ENCODE data around the gene AAK1.
"Not testable (repeated sequence)": the region's sequence is repeated elsewhere in the genome, so short reads cannot be mapped to it uniquely, and the experiment has no call there.

Gene AAK1

DNA sequence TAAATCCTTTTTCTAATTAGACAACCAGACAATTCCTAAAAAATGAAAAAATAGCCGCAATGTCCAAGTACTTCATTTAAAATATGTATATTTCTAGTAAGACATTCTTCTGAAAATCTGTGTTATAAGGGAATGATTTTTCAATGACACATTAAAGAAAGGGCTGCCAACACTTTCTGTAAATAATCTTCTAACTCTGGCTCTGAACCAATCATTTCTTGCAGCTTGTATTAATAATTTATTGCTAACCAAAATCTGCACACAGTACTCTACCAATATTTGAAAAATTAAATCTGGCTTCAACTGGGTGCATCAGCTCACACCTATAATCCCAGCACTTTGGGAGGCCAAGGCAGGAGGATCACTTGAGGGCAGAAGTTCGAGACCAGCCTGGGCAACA, 214.6 kb downstream of the AAK1 start:
- no peak for DNase-seq (ENCODE audit: extremely low spot score)
- TF ChIP-seq, protein P1, sequence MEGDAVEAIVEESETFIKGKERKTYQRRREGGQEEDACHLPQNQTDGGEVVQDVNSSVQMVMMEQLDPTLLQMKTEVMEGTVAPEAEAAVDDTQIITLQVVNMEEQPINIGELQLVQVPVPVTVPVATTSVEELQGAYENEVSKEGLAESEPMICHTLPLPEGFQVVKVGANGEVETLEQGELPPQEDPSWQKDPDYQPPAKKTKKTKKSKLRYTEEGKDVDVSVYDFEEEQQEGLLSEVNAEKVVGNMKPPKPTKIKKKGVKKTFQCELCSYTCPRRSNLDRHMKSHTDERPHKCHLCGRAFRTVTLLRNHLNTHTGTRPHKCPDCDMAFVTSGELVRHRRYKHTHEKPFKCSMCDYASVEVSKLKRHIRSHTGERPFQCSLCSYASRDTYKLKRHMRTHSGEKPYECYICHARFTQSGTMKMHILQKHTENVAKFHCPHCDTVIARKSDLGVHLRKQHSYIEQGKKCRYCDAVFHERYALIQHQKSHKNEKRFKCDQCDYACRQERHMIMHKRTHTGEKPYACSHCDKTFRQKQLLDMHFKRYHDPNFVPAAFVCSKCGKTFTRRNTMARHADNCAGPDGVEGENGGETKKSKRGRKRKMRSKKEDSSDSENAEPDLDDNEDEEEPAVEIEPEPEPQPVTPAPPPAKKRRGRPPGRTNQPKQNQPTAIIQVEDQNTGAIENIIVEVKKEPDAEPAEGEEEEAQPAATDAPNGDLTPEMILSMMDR (IDR thresholded peaks at IDR 0.05; ENCODE audit: control extremely low read depth, extremely low read depth, low read depth, missing control alignments) = no peak
- CTCF ChIA-PET = interaction anchor here (1.2 to 2.3 kb wide), 3 partner anchors 8 to 31 kb away, joined by 4 to 7 read pairs (median 5); partner anchors contain the start of gene NFU1
- POLR2A ChIA-PET = no interaction called here

DNA sequence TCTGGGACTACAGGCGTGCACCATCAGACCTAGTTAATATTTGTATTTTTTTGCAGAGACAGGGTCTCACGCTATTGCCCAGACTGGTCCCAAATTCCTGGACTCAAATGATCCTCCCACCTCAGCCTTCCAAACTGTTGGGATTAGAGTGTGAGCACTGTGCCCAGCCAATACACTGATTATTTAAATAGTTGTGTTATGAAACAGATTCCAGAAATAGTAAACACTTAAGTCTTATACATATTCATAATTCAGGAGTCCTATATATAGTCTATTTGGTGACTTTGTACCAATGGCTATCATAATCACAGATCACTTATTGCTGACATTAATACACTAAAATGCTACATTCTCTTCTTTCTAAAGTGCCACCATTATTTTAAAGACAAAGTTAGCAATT, 219.1 kb downstream of the AAK1 start:
- DNase-seq (ENCODE audit: extremely low spot score) = no peak
- TF ChIP-seq, protein P1 (IDR thresholded peaks at IDR 0.05; ENCODE audit: control extremely low read depth, extremely low read depth, low read depth, missing control alignments) = no peak
- ChIA-PET POLR2A (no interaction called here), CTCF (no interaction called here)

DNA sequence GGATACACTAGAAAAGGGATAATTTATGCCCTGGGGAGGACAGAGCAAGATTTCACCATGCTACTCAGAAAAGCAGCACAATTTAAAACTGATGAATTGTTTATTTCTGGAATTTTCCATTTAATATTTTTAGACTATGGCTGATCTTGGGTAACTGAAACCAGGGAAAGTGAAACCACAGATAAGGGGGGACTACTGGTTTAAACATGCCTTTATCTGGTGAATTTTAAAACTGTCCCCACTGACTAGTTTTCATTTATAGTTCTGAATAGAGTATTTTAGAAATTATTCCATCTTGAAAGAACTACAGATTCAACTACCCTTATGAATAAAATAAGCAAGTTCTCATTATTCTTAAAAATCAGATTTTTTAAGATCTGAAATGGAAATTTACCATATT, 221.3 kb downstream of the AAK1 start:
- CTCF ChIA-PET = interaction anchor here (1.2 kb wide), 2 partner anchors 9 to 17 kb away, joined by 3 to 4 read pairs; no protein-coding TSS in a partner anchor
- DNase-seq (ENCODE audit: extremely low spot score) = no peak

DNA sequence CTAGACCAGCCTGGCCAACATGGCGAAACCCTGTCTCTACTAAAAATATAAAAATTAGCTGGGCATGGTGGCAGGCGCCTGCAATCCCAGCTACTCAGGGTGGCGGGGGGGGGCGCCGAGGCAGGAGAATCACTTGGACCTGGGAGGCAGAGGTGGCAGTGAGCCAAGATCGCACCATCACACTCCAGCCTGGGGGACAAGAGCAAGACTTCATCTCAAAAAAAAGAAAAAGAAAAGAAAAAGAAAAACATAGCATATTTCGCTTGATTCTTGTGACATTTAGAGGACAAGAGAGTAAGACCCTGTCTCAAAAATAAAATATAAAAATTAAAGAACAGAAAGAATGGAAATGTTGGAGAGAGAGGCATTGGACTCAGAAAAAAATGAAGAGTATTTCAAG, 224.4 kb downstream of the AAK1 start:
- CTCF ChIA-PET = interaction anchor here (1.5 to 2.3 kb wide), 2 partner anchors 14 to 18 kb away, joined by 3 to 14 read pairs; partner anchors contain the start of gene NFU1

More for the DNA sequence above, 221.3 kb downstream of the AAK1 start:
- POLR2A ChIA-PET = interaction anchor here (0.7 kb wide), 1 partner anchor 1488 kb away, joined by 3 read pairs; no protein-coding TSS in a partner anchor
- TF ChIP-seq, protein P1 (IDR thresholded peaks at IDR 0.05; ENCODE audit: control extremely low read depth, extremely low read depth, low read depth, missing control alignments) = no peak

DNA sequence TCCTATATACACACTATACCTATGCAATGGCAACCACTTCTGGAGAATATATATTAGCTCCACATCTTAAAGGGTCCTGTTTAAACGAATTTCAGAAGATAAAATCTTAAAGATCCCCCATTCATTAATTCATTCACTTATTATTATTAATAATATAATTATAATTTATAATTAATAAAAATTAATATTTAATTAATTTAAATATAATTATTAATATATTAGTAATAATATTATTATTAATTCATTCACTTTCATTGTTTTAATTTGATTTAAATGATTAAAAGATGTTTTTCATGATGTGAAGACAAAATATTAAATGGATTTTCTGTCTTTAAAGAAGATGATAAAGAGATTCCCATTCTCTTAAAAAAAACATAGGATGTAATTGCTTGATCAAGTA, 227.4 kb downstream of the AAK1 start:
- ChIA-PET POLR2A (no interaction called here), CTCF (no interaction called here)
- DNase-seq (ENCODE audit: extremely low spot score) = no peak
- TF ChIP-seq, protein P1 (IDR thresholded peaks at IDR 0.05; ENCODE audit: control extremely low read depth, extremely low read depth, low read depth, missing control alignments) = no peak

More for the DNA sequence above, 224.4 kb downstream of the AAK1 start:
- POLR2A ChIA-PET; DNase-seq (ENCODE audit: extremely low spot score): not testable (repeated sequence)
